HG02571 (cell line): ENCODE results near the gene NKD1.

Experiments used
- ATAC-seq: cut with Tn5 transposase; IDR thresholded peaks from one replicate; pipeline ENCODE4 v1.9.1; 2021; ENCODE audit warnings: mild to moderate bottlenecking, moderate library complexity; ENCODE audit not compliant: unreplicated experiment

NKD1 gene

DNA sequence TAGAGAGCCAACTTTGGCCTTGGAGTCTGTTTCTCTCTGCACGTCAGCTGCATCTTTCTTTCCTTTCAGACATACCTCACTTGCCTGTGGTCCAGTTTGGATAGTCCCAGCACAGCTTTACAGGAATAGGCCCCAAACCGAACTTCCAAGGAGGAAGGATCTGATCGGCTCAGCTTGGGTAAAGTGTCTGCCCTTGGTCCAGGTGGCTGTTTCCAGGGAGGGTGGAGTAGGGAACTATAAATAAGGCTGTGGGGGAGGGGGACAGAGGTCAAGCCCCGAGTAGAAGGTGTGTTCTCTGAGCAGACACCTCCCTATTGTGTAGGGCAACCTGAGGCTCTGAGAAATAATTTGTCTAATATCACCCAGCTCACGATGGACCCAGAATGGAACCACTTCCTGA lies 29.2 kb upstream of the NKD1 start:
- ATAC-seq = no peak

DNA sequence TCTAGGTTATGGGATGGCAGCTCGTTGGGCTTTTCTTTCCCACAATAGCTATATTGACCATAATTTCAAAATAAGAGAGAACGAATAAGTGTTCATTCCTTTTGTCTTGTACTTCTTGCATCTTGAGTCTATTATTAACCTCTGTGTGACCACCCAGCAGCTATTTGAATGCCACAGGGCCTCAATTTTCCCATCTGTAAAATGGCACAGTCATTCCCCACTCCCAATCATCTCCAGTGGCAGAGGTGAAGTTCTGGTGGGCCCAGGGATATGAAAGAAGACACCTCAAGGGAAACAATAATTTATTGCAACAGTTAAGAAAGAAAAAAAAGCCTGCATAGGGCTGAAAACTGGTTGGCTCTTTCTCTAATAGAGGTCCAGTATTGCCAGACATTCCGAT lies 28.6 kb upstream of the NKD1 start:
- ATAC-seq = no peak

DNA sequence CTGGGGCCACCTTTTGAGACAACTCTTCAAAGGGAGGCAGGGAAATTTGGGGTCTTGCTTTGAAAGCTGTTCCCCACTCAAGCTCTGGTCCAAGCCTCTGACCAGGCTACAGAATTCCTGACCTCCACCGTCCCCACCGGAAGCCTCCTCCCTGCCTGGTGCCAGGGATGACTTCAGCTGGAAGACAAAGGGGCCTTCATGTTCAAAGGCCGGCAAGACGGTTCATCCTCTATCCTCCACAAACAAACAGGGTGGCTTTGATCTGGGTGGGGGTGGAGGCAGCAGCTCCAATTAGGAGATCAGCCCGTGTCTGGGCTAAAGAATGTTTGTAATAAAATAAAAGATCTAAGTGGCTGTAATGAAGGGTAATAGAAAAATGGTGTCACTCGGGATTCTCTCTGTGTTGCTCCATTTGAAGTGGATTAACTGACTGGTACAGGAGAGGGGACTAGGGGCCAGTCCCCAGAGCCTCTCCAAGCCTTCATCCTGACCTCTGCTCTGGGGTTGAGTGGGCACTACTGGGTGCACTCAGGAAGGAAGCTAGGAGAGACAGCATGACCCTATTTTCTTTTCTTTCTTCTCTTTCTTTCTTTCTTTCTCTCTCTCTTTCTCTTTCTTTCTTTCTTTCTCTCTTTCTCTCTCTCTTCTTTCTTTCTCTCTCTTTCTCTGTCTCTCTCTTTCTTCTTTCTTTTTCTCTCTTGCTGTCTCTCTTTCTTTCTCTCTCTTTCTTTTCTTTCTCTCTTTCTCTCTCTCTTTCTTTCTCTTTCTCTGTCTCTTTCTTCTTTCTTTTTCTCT lies 27.5 kb upstream of the NKD1 start:
- no peak for ATAC-seq

DNA sequence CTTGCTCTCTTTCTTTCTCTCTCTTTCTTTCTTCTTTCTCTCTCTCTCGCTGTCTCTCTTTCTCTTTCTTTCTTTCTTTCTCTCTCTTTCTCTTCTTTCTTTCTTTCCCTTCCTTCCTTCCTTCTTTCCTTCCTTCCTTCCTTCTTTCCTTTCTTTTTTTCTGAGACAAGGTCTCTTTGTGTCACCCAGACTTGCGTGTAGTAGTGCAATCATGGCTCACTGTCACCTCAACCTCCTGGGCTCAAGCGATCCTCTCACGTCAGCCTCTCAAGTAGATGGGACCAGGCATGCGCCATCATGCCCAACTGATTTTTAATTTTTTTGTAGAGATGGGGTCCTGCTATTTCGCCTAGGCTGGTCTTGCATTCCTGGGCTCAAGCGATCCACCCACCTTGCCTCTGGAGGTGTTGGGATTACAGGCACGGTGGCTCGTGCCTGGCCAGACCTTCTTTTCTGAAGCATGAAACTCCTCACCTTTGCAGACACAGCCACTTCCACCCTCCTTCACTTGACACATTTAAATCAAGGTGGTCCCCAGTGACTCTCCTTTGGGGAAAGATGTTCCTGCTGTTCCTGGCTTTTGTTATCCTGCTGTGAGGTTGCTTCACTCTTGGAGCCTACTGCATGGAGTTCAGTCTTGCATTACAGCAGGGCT lies 26.8 kb upstream of the NKD1 start:
- ATAC-seq = no peak

DNA sequence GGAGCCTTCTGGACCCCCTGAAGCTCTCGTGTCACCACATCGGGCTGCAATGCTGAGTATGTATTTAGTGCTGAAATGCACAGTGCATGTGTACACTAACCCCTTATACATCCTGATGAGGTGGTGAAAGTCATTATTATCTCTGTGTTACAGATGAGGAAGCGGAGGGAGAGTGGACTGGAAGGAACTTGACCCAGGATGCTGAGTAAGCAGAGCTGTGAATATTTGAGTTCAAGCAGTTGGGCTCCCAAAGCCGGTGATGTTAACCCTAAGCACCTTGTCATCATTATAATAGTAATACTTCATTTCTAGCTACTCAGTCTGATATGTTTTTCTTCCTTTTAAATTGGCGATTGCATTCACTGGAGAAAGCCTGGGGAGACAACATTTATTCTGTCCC lies 25.9 kb upstream of the NKD1 start:
- no peak for ATAC-seq

DNA sequence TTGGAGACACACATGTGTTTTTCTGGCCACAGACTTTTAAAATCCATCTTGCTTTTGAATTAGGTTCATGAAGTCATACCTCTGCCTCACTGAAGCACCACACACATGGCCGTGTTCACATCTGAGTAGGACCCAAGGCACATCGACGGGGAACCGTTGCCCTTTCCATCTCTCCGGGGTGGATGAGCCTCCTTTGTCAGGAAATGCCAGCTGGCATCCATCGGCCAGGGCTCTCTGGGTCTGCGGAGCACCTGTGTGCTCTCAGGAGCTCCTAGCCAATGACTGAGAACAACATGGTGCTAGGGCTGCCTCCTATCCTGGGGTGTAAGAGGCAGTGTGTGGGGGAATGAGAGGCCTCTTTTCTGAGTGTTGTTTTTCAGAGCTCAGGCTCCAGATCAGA lies 24.5 kb upstream of the NKD1 start:
- no peak for ATAC-seq

DNA sequence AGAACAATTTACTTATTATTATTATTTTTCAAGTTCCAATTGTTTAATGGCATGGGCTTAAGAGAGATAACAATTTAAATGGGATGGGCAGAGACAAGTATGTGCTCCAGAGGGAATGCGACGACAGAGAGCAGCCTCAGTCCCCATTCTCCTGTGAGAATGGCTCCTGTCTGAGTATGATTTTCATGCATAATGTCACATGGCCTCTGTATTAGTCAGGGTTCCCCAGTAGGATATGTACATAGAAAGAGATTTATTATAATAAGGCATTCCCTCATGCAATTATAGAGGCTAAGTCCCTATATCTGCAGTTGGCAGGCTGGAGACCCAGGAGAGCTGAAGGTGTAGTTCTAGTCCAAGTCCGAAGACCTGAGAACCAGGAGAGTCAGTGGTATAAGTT lies 22.9 kb upstream of the NKD1 start:
- no peak for ATAC-seq

DNA sequence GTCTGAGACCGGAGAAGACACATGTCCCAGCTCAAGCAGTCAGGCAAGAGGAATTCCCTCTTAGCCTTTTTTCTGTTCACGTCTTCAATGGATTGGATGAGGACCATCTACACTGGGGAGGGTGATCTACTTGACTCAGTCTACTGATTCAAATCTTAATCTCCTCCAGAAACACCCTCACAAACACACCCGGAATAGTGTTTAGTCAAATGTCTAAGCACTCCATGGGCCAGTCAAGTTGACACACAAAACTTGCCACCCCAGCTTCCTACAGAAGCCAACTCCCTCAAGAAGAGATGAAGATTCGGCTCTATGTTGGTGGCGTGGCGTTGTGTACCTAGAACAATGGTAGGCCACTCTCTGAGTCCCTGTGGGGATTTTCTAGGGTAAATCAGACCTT lies 22.5 kb upstream of the NKD1 start:
- ATAC-seq = no peak

DNA sequence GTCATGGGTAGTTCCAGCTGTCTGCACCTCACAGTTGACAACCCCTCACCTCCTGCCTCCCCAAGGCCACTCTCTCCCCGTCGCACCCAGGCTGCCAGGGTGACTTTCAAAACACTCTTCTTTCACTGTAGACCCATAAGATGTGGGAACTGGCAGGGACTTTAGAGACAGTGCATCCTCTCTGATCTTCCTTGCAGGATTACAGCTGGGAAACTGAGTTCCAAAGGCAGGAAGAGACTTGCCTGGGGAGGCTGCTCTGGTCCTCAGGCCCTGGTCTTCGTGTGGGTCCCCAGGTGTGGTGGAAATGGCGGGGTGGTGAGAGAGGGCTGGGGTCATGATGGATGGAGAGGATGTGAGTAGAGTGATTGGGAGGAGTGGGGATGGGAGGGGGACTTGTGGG lies 21.9 kb upstream of the NKD1 start:
- ATAC-seq = no peak

DNA sequence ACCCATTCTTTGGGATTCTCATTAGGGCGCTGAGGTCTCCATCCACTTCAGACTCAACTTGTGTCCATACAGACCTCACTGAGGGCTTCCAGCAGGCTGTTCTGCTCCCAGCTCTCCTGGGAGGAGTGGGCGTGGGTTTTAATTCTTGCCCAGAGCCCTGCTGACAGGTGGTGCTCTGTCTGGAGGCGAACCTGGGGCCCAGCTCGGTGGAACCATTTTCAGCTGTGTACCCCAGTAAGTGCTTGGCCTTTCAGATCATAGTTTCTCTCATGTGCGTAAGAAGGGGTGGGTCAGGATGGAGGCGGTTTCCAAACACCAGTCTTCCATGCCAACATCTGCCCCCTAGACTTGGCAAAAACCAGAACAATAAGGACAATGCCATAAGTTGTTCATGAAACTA lies 21.4 kb upstream of the NKD1 start:
- no peak for ATAC-seq

DNA sequence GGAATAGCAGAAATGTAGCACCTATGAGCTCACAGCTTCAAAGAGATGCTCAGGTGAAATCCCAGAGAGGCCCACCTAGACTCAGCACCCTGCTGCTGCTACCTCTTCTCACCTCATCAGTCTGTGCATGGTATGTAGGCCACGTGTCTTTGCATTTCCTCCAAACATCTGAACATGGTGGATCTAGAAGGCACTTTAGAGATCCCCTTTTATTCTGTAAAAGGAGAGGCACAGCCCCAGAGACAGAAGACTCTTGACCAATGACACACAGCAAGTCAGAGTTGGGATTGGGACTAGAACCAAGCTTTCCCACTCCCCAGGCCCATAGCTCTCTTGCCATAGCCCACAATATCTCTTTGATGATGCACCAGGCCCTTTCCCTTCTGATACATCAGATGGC lies 19.4 kb upstream of the NKD1 start:
- ATAC-seq = no peak

DNA sequence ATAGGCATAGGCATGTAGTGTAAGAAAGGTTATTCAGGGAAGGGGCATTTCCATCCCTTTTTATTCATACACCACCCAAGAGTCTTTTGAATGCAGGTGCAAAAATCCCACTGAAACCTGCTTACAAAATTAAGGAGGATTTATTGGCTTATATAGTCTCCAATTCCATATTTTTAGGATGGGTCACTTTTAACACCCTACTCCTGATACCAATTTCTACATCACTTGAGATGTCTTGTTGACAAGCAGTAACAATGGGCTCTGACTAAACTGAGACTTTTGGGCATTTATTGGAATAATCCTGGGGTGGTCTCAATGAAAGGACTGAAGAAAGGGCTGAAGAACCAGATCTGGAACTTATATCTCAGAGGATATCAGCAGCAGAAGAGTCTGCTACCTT lies 18.9 kb upstream of the NKD1 start:
- ATAC-seq = no peak

DNA sequence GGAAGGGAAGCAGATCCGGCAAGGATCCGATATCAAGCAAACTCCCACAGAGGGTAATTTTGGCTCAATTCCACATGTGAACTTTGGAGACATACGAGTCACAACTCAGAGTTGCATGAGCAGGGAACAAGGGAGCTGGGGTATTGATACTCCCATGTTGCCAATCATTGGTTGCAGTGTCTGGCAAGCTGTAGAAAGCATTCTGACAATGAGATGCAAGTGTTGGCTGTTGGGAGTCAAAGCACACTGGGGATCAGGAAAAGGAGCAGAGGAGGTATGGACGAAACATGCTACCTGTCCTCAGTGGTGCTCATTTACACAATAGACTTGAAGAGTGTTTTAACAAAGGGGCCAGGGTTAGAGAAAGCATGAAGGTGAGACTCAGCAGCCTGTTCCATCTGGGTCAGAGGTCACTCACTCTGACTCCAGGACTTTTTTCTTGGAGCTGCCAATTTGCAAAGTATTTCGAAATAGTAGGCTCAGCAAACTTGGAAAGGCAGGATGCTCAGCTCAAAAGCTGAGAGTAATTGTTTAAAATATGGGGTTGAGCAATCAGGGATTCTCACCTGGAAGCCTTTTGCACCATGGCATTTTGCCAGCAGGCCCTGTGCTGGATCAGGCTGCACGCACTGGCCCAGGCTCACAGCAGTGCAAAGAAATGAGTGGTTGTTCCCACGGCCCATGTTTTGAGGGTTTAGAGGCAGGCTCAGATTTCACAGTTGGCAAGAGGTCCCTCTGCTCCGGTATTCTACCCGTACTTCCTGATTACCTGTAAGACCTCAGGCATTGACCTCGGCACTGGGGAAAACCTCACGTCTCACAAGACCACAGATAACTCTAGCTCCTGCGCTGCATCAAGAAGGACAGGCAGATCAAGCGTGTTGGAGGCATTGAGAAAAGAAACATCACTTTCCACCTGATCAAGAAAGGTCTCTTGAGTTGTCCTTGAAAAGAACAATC lies 17.6 kb upstream of the NKD1 start:
- ATAC-seq = no peak

DNA sequence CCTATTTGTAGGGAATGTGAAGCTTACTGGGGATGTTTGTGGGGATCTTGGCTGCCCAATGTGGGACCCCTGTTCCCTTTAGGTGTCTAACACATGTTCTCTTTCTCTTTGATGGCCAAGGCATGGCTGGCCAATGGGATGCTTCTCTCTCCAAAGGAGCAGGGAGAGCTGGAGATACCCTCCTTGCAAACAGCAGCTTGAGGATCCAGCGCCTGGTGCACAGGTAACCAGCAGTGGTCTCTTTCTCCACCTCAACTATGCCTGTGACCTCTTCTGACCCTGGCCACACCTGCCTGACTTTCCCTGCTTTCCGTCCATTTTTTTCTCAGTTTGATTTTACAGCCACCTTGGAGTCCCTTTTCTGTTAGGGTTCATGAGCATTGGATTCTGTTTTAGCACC lies 16.8 kb upstream of the NKD1 start:
- no peak for ATAC-seq

DNA sequence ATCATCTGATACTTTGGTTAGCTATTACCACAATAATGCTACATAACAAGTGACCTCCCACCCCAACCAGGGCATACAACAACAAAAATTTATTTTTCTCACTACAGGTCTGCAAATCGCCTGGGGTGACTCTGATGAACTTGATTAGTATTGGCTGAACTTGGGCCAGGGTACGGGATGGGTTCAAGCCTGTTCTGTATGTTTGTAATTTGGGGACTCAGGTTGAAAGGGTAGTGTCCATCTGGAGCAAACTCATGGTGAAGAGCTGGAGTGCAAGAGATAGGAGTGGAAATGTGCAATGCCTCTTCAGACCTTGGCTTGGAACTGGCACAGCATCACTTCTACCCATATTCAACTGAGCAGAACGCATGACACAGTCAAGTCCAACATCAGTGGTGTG lies 16.3 kb upstream of the NKD1 start:
- no peak for ATAC-seq

DNA sequence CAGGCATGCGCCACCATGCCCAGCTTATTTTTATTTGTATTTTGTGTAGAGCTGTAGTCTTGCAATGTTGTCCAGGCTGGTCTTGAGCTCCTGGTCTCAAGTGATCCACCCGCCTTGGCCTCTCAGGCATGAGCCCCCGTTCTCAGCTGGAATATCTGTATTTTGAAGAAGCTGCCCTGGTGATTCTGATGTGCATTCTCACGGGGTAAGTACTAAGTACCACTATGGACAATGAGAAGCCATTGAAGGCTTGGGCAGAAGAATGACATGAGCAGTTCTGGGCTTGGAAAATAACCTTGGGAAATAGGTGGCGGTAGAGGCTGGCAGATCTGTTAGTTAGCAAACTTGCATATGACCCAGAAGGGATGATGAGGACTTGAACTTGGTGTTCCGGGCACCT lies 15.6 kb upstream of the NKD1 start:
- ATAC-seq = no peak

DNA sequence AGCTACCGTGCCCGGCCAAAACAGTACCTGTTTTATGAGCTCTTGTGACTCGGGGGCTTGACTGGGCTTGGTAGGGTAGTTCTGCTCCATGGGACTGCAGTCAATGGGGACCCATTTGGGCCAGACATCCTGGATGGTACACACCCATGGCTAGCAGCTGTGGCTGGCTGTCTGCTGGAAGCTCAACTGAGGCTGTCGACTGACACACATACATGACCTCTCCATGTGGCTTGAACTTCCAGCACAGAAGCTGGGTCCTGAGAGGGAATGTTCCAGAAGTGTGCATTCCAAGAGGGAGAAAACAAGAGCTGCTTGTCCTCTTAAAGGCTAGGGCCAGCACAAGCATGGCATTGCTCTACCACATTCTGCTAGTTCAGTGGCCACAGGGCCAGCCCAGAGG lies 14.9 kb upstream of the NKD1 start:
- ATAC-seq = no peak

DNA sequence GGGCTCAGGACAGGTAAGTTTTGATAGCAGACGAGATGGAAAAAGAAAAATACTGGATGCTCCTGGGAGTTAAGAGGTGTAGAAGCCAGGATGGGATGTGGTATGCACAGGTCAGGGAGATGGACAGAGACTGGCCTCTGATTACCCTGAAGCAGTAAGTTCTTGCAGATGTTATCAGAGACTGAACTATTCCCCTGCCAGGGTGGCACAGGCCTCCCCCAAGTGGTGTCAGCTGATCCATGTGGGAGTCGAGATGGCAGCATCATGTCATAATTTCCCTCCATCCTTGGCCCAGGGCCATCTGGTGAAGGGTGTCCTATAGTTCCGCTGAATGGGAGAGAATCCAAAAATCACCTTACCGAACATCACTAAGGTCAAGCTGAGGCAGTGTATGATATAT lies 14.1 kb upstream of the NKD1 start:
- ATAC-seq = no peak

DNA sequence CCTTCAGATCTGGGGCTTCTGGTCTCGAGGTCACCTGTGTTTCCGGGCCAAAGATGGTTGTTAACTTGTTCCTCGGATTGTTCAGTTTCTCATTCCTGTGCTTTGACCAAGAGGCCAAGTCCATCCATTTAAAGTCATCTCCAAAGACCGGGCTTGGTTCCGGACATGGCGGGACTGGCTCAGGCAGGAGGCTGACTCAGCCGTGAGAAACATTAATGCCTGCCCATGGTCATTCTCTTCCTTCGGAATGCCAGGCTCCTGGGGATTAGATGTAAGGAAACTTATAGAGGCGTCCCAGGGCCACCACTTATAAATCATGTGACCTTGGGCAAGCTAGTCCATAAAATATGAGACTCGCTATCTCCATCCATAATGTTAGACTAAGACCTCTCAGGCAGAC lies 13.6 kb upstream of the NKD1 start:
- no peak for ATAC-seq

DNA sequence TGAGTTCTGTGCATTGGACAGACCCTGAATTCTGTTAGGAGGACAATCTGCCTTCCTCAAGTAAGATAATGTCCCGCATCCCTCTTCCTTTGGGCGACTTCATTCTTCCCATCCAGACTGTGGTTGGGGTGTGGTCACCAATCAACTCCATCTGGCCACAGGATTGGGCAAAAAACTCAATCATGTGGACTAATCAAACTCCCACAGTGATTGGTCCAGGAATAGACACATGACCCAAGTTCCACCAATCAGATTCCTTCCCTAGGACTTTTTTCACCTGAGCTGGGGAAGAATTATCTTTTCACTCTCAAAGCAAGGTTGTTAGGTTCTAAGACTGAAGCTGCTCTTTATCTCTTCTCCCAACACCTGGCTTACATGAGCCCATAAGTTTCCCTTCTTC lies 13.2 kb upstream of the NKD1 start:
- ATAC-seq = no peak

DNA sequence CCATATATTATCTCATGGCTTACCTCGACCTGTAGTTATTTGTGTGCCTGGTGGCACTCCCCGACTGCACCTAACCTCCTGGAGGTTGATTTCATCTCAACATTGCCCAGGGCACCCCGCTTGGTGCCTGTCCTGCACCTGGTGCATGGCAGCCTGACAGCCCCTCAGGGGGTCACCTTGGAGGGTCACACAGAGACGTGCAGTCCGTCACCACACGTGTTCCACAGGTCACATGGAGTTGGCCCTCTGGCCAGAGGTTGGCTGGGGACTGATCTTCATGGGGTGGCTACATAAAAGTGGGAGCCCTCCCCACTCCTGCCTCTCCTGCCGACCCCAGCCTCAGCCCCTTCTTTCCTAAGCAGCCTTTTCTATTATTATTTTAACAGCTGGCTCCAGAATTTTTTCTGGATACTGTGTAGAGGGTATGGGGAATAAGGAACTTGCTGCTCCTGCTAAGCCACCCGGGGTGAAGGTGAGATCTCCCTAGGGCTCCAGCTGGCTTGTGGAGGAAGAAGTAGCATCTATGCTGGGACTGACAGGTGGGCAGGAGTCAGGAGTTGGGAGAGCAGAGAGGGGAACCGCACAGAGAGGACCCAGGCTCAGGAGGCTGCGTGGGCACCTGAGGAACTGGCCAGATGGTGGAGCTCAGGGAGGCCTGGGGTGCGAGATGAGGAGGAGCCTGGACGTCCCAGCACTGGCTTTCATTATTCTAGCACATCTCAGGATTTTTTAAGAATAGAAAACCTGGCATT lies 12.5 kb upstream of the NKD1 start:
- ATAC-seq = no peak
